Upper lobe of left lung (tissue), 4 donors: Measurements from ENCODE around the gene BPHL.

Source experiments
- CTCF ChIP-seq, 6 experiments: fragments of 450-650 bp in 4 of 6; fragments of 200-600 bp in 2 of 6; sonication (generic) in 2 of 6; IDR thresholded peaks; one replicate each; pipeline ENCODE4 v1.5.1; 2016 to 2019; ENCODE audit warnings: antibody characterized with exemption in 6 of 6
- POLR2A ChIP-seq, 4 donors: fragments of 450-650 bp; IDR thresholded peaks; one replicate each; pipeline ENCODE4 v1.5.1; 2016 to 2017; ENCODE audit warnings: antibody characterized with exemption in 4 of 4, mild to moderate bottlenecking in 2 of 4
- POLR2AphosphoS5 ChIP-seq, 2 donors: sonication (generic); formaldehyde crosslinking; IDR thresholded peaks; one replicate each; pipeline ENCODE4 v1.5.1; 2017; ENCODE audit warnings: antibody characterized with exemption in 2 of 2

GRCh38 chr6:3075772-3076113 lies 42.8 kb upstream of the BPHL start:
- TF ChIP-seq POLR2AphosphoS5 (IDR thresholded peaks at IDR 0.05): no peak
- TF ChIP-seq CTCF (IDR thresholded peaks at IDR 0.05): no peak
- TF ChIP-seq POLR2A (IDR thresholded peaks at IDR 0.05): no peak
